H7 (cell line): ENCODE data around the gene ANO1. TPM values are rescaled to one million over a fixed set of nuclear protein-coding genes. Genes with fewer than 3 reads are reported as not detected.
A peak's percentile ranks its signal among the peaks of the same experiment; 100 is the strongest.
"Not testable (repeated sequence)": the region's sequence is repeated elsewhere in the genome, so short reads cannot be mapped to it uniquely, and the experiment has no call there.

Experiments used
- DNase-seq: peaks from one replicate; pipeline ENCODE4 v3.0.0; 2012
- H3K27me3 ChIP-seq: 2 replicates; pipeline ENCODE4 v1.6.0; 2011; ENCODE audit warnings: mild to moderate bottlenecking, low read length; ENCODE audit not compliant: control insufficient read depth, insufficient read depth
- H3K36me3 ChIP-seq: replicated peaks from 2 replicates; pipeline ENCODE4 v1.5.1; 2011; ENCODE audit warnings: low read length; ENCODE audit not compliant: control insufficient read depth, insufficient read depth
- H3K4me3 ChIP-seq: 2 replicates; pipeline ENCODE4 v1.5.1; 2011; ENCODE audit warnings: low read depth, mild to moderate bottlenecking, control low read depth, low read length, moderate library complexity; ENCODE audit not compliant: insufficient read depth
- total RNA-seq: library from RNA; depleted of rRNA; stranded (reverse); fragments of >200 nt; shearing (Covaris generic); gene quantifications from 2 replicates; pipeline ENCODE4 v1.2.3, GENCODE V29; 2014; rRNA removed

The ANO1 gene
- 1.1 and 2.3 TPM in 2 replicates for total RNA-seq

DNA sequence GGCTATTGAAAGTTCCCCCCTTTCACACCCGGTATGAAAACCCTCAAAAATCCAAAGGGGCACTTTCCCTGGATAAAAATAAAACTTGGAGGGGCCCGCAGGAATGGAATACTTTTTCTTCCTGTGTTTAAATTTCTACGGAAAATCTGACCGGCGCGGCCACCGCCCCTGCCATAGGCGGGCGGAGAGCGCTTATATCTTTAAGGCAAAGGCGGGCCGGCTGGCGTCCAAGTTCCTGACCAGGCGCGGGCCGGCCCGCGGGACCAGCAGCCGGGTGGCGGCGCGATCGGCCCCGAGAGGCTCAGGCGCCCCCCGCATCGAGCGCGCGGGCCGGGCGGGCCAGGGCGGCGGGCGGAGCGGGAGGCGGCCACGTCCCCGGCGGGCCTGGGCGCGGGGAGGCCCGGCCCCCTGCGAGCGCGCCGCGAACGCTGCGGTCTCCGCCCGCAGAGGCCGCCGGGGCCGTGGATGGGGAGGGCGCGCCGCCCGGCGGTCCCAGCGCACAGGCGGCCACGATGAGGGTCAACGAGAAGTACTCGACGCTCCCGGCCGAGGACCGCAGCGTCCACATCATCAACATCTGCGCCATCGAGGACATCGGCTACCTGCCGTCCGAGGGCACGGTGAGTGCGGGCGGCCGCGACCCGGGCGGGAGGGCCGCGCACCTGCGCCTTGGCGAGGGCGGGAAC is at the start of gene ANO1:
Gene ANO1 (plus strand): TSS at position 223 of the 686 bp plus-strand sequence. CDS start 290 bp downstream, at position 513.
- peak; percentile 88 for DNase-seq
- no peaks in the 10 kb centered on the region for H3K36me3 ChIP-seq
- H3K27me3 ChIP-seq = peaks cover 53% of the 10 kb centered on the region
- peak within 1 kb of the TSS; percentile 31 for H3K4me3 ChIP-seq

DNA sequence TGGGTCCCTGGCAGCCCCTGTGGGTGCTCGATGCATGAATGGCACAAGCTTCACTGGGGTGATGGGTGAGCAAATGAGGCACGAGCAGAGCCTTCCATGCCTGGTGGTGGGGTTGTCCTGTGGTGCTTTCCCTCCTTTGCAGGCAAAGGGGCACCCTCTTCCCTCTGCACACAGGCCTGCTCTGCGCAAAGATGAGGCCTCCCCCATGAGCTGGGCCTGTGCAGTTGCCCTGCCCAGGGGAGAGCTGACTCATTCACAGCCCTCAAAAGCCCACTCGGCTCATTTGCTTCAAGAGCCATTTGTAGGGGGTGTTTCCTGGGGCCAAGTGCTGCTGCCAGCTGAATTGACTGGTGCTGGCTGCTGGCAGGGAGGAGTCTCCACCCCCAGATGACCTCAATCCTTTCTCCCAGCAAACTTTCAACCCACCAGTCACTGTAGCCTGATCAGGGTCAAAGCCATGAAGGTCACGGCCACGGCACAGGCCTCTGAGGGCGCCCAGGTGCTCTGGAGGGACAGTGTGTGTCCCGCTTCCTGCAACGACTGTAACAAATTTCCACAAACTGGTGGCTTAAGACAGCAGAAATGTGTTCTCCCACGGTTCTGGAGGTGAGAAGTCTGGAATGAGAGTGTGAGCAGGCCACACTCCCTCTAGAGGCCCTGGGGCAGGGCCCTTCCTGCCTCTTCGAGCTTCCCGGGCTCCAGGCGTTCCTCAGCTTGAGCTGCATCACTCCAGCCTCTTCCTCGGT is 48.8 kb upstream of the ANO1 start:
- Histone ChIP-seq H3K27me3 (no peaks in the 10 kb centered on the region), H3K36me3 (no peaks in the 10 kb centered on the region), H3K4me3 (no peak overlapping the region)
- DNase-seq = no peak

DNA sequence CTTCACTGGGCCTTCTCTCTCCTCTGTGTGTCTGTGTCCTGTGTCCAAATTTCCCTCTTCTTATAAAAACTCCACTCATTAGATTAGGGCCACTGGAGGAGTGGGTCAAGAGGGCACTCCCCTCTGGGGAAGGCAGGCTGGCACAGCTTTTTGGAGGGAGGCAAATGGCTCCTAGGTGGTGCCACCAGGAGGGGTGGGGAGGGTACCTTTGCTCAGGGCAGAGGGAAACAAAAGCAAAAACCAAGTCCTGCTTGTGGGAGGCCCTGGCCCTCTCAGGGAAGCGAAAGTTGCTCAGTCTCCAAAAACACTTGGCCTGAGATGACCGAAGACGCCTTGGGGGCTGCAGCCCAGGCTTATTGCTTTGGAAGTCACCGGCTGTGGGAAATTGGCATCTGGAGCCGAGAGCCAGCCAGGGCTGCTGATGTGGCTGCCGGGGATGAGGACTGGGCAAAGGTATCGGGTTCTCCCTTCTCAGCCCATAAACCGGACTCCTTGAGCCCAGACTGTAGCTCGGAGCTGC is 48.2 kb upstream of the ANO1 start:
- DNase-seq = no peak
- Histone ChIP-seq H3K4me3 (no peak overlapping the region), H3K27me3 (no peaks in the 10 kb centered on the region), H3K36me3 (no peaks in the 10 kb centered on the region)

DNA sequence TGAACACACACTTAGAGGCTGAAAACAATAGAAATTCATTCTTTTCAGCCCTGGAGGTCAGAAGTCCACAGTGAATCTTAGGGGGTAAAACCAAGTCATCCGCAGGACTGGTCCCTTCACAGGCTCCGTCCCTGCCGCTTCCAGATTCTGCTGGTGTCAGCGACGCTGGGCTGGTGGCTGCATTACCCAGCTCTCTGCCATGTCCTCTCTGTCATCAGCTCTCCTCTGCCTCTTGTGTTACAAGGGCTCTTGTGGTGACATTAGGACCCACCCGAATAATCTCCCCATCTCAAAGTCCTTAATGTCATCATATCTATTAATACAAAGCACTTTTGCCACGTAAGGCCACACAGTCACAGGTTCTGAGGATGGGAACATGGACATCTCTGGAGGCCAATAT is 47.7 kb upstream of the ANO1 start:
- H3K27me3 ChIP-seq = no peaks in the 10 kb centered on the region
- peak; percentile 16 for DNase-seq
- H3K4me3 ChIP-seq = no peak overlapping the region
- H3K36me3 ChIP-seq = no peaks in the 10 kb centered on the region

DNA sequence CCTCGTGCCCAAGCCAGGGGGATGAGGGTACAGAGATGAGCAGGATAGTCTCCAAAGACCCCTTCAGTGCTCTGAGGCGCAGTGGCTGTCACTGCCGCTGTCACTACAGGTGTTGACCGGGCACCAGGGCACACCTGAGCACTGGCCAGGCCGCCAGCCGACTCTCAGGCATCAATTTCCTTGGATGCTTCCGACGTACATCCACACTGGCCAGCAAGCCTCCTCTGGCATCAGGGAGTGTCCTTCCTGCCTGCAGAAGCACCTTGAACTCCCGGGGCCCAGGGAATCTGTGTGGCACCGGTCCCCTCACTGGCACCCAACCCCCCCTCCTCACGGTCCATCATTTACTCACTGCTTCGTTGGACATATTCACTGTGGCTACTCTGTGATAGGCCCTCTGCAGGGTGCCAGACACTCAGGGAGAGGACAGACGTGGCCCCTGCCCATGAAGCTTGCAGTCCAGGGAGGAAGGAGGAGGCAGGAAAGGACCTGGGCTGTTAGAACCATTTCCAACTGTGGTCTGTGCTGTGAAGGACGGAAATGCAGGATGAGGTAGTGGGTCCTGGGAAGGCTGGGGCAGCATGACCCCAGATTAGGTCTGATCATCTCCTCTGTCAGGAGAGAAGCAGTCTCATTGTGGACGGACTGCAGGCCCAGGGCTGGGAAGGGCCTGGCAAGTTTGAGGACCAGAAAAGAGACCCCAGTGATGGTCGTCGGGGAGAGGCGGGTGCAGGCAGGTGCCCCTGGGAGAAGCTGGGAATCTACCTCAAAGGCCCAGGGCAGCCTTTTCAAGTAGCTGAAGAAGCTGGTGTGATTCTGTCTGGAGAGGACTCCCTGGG is 46.3 kb upstream of the ANO1 start:
- DNase-seq = no peak
- no peaks in the 10 kb centered on the region for H3K27me3 ChIP-seq
- no peak overlapping the region for H3K4me3 ChIP-seq
- H3K36me3 ChIP-seq = no peaks in the 10 kb centered on the region

DNA sequence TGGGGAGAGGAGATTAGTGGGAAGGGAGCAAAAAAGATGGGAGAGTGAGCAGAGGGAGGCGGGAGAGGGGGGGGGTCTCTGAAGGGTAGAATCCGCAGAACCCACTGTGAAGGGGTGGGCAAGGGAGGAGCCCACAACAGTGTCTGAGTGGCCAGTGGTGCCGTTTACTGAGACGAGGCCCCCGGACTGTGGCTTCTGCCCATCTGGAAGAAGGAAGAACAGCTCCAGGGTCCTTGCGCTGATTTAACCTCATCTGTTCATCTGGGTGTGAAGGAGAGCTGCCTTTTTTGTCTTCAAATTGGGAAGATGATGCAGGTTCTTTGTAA is 45.7 kb upstream of the ANO1 start:
- DNase-seq = no peak
- Histone ChIP-seq H3K4me3 (no peak overlapping the region), H3K36me3 (no peaks in the 10 kb centered on the region), H3K27me3 (no peaks in the 10 kb centered on the region)

DNA sequence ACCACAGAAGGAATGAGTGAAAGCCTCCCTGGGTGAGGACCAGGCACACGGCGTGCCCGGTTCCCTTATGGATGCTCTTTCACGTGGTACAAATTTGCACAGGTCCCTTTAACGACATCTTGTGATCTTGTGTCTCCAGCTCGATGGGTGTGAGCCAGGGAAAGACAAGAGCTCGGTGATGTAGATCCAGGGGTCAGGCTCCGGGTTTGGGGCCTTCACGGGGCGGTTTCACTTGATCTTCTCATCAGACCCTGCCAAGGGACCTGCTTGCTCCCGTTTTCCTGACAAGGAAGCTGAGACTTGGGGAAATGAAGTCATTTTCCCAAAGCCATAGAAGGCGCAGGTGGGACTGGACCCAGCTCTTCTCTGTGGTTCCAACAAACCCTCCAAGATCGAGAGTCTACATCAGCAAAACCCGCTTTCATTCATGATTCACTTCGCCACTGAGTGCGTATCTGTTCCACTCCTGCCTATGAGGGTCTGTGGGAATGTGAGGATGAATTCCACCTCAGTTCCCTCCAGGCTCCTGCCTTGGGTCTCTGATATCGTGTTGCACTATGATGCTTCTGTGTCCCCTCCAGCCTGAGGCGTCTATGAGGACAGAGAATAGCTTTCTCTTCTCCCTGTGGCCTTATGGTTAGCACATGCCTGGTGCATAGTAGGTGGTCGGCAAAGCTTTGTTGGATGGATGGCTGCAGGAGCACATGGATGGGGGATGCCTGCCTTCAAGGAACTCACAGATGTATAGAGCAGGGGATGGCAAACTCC is 45.0 kb upstream of the ANO1 start:
- DNase-seq = no peak
- no peak overlapping the region for H3K4me3 ChIP-seq
- no peaks in the 10 kb centered on the region for H3K27me3 ChIP-seq
- no peaks in the 10 kb centered on the region for H3K36me3 ChIP-seq

DNA sequence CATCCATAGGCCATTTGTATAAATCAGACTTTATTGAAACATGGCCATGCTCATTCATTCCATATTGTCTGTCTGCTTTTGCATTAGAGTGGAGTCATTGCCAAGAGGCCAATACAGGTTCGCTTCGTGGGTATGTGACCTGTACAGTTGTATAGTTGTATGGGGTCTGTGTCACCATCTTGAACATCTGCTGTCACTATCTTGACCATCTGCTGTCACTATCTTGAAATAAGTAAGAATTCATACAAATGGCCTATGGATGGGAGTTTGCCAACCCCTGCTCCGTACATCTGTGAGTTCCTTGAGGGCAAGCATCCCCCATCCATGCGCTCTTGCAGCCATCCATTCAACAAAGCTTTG is 44.4 kb upstream of the ANO1 start:
- no peaks in the 10 kb centered on the region for H3K36me3 ChIP-seq
- no peaks in the 10 kb centered on the region for H3K27me3 ChIP-seq
- H3K4me3 ChIP-seq = no peak overlapping the region
- DNase-seq = no peak

DNA sequence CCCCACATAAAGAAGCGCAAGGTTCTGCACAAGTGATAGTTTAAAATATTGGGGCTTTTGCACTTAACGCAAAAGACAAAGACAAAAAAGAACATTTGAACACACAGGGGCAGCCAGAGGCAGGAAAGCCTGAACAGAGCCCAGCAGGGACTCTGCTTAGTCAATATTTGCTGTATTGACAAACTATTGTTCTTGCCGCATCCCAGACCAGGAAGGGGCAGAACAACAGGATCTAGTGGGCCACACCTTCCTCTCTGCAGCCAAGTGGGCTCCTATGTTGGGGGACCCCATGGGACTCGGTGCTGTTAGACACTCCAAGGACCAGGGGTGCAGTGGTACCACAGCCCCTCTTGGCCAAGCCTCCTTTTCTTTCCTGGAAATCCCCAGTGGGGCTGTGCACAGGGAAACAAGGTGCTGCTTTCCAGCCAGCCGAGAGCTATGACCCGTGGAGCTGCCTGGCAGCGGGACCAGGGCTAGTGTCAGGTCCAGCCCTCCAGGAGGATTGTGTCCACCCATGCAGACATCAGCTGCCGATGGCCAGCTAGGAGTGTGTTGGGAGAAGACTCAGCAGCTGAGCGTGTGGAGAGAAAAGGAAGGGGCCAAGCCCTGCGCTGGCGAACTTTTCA is 43.3 kb upstream of the ANO1 start:
- Histone ChIP-seq H3K4me3 (no peak overlapping the region), H3K27me3 (no peaks in the 10 kb centered on the region), H3K36me3 (no peaks in the 10 kb centered on the region)
- DNase-seq = no peak

DNA sequence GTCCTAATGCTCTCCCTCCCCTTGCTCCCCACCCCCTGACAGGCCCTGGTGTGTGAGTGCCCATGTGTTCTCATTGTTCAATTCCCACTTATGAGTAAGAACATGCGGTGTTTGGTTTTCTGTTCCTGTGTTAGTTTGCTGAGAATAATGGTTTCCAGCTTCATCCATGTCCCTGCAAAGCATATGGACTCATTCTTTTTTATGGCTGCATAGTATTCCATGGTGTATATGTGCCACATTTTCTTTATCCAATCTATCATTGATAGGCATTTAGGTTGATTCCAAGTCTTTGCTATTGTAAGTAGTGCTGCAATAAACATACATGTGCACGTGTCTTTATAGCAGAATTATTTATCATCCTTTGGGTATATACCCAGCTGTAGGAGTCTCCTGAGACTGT is 42.5 kb upstream of the ANO1 start:
- not testable (repeated sequence) for H3K36me3 ChIP-seq, DNase-seq, H3K27me3 ChIP-seq, H3K4me3 ChIP-seq

DNA sequence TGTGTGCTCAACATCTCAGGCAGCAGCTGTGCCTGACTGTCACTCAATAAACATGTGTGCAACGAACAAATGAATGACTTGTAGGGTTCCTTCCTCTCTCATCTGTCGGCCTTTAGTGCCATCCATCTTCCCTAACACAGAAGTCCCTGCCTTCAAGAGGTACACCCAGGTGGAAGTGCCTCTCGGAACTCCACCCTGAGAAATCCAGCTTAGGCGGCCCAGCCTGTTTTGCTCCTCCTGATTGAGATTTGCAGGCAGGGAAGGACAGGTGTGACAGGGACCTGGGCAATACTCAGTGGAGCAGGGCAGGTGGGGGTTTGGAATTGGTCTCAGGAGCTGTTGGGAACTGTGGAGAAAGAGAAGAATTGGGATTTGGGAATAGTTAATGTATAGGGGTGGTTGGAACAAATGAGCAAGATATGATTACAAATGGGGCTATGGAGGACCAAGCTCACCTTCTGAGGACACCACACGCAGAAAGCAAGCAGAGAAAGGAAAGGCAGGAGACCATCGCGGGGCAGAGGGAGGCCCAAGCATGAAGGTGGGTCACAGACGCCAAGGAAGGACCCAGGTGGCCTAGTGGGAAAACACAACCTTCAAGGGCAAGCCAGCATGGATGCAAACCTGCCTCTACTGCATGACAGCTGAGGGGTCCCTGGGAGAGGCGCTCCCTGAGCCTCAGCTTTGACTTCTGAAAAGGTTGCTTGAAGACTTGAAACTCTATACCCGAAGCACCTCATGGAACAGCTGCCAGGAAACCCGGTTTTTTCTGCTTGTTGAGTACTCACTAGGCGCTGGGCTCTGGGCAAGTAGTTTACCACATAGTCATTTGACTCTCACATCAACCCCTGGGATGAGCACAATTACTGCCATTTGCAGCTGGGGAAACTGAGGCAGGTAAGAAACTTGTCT is 40.9 kb upstream of the ANO1 start:
- no peaks in the 10 kb centered on the region for H3K27me3 ChIP-seq
- H3K36me3 ChIP-seq = no peaks in the 10 kb centered on the region
- DNase-seq = no peak
- no peak overlapping the region for H3K4me3 ChIP-seq

DNA sequence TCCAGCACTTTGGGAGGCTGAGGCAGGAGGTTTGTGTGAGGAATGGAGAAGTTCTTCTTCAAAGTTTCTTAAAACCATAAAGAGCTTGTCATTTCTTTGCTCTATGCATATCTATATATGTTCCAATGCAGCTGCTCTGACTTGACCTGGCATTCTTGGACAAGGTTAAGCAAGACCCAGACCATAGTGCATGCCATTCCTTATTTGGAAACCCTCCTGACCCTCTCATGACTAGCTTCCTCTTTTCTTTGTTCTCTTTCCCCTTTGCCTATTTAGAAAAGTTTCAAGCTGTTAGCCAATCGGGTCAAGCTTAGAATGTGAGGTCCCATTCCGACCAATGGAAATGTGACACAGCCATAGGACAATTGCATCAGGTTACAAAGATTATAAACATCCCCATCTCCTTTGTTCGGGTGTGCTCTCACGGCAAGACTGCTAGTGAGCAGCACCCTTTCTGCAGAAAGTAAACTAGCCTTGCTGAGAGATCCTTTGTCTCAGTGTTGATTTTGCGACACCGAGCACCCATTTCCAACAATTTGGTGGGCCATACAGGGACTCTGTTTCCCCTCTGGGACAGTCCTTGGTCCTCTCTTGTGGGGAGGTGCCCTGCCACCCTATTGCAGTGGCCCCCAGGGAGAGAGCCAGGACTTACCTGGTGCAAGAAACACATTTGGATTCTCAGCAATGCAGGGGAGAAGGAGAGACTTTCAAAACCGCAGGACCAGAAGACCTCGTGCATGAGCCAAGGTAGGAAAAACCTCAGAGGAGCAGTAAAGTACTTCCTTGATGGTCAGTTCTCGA is 39.9 kb upstream of the ANO1 start:
- H3K4me3 ChIP-seq = no peak overlapping the region
- DNase-seq = no peak
- H3K27me3 ChIP-seq = no peaks in the 10 kb centered on the region
- no peaks in the 10 kb centered on the region for H3K36me3 ChIP-seq
